Activated CD4-positive, CD25-positive, alpha-beta regulatory T cell (primary cell): ENCODE measurements around the gene MARCHF9.

Experiments used
- DNase-seq, 4 experiments: peaks; one replicate each; lab custom pipeline; 2025; lab: John Stamatoyannopoulos, UW

MARCHF9 gene

GRCh38 chr12:57737467-57738460, 17.1 kb upstream of the MARCHF9 start:
- DNase-seq: no peak

DNA sequence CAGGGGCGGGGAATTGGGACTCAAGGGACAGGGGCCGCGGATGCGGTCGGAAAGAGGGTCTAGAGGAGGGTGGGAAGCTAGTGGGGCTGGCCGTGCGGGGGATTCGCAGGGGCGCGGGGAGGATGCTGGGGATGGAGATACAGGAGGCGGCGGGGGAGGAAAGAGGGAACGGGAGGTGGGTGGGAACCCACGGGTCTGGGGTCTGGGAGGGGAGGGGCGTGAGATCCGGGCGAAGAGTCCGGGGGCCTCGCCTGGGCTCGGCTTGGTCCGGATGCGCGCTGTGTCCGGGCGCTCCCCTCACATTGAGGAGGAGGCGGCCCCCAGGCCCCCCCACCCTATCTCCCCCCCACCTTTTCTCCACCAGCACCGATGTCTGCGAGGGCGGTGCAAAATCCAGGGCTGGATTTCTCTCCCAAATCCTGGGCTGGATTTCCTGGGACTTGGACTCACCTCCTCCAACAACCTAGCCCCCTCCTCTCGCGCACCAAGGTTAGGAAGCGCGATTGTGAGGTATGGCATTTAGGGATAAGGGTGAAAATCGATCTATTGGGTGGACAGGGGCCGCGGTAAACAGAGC, 16.2 kb upstream of the MARCHF9 start, which contains the start of gene AGAP2:
Gene AGAP2 (minus strand): TSS at position 82 of the 577 bp plus-strand sequence. CDS start 496 bp downstream, outside the sequence.
- no peak for DNase-seq

- no peak for DNase-seq
Observed at GRCh38 chr12:57739387-57739786, 15.5 kb upstream of the MARCHF9 start.

DNA sequence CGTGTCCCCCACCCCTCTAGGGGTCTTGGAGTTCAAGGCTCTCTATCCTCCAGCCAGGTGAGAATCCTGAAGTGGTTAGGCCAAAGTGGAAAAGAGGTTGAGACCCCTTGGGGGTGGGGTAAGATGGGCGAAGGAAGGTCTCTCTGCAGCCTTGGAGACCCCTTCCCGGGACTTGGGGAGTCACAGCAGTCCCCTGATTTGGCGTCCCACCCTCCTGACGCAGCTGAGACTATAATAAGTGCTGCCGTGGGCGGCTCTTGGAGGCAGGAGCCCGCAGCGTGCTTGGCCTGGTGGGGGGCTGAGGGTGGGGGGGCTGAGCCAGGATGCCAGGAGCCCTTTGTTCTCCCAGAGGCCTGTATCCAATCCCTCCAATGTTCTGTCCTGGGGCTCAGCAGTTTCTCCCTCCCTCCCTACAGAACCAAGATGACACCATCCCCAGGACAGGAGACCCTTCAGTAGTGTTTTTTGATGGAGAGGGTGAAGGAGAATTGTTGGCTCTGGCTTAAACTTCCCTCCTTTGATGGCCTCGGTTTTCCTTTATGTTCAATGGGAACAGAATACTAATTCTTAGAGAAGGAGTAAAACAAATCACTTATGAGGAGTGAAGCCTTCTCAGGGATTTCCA, 14.9 kb upstream of the MARCHF9 start:
- no peak for DNase-seq

GRCh38 chr12:57740656-57741412, 14.1 kb upstream of the MARCHF9 start:
- peak; percentile 17 to 77 (median 49) for DNase-seq

- no peak for DNase-seq
Observed at GRCh38 chr12:57741413-57741789, 13.5 kb upstream of the MARCHF9 start.

DNA sequence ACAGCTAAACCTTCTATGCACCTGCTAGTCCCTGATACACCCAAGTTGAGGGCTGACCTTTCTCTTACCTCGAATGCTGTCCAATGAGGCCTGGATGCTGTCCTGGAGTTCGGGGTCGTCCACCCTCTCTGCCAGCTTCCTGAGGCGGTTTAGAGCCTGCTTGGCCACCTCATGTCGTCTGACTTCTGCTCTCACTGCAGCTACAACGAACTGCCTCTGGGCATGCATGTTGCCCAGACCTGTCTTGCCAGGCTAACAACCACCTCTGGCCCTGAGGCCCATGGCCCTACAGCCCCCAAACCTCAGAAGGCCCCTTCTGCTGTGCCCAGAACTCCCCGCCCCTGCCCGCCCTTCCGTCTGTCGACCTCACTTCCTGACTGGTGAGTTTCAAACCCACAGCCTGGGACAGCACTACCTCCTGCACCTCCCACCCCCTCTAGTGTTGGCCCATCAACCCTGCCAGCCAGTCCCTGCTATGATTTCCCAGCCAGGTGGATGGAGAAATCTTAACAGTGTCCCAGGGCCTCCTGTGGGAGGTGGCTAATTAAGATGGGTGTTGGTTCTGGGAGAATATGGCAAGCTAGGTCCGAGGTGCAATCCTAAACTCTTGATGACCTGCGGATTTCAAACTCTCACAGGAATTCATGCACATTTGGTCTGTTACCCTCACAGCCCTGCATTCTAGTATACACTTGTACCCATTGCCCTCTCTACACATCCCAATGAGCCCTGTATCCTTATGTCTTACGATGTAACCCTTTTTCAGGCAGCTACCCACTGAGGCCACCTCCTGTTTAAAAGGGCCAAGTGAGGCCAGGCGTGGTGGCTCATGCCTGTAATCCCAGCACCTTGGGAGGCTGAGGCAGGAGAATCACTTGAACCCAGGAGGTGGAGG, 12.8 kb upstream of the MARCHF9 start:
- DNase-seq: peak; percentile 30 to 65 (median 54)

- no peak for DNase-seq
Observed at GRCh38 chr12:57743769-57744168, 11.1 kb upstream of the MARCHF9 start.

DNA sequence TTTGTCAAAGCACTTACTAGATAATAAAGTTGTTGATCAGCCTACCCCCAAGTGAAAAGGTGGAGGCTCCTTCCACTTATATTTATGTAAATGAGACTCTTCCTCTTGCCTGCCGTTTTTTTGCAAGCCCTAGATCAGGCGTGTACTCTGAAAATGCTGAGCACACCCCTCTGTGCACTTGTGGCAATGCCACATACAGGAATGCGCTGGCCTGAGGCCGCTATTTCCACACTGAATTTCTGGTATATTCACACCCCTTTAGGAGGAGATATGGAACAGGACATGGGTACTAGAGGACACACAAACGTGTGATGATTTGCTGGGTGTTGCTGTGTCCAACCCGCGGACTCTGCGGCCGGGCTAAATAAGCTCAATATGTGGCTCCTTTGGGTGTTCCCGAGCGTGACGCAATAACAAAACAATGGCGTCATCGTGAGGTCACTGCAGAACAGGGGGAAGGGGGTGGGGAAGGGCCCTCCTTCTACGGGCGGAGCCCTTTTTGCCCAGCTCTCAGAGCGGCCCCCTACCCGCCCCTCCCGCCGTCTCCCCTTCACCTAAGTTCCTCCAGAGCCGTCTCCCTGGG, 10.6 kb upstream of the MARCHF9 start:
- DNase-seq: peak in 2 of 4 experiments; percentile 29 to 44

DNA sequence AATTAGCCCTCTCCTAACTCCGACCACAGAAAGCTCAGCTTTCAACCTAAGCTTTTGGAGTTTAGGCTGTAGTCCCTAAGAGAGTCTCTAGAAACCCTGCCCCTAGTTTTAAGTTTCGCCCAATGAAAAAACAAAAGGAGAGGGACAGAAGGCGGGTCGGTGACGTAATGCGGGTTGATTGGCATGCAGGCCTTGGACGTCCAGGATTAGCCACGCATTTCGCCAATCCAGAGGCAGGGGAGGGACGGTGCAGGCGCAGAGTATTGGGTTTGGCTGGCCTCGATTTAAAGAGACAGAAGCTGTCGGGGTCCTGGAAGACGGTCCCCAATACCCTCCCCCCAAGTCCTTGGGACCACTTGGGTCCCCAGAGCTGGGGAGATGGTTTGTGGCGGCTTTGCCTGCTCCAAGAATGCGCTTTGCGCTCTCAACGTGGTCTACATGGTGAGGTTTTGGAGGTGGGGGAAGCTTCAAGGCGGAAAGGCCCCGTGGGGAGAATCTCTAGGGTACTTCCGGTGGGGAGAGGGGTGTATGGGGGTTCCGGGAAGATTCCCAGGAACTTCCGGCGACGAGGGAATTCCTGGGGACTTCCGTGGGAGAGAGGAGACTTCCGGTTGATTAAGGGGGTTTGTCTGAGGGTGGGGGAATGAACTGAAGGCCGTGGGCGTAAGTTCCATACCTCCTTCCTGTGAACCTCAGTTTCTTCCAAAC, 10.0 kb upstream of the MARCHF9 start, which contains the start of gene TSPAN31:
Gene TSPAN31 (plus strand): TSS at position 263 of the 708 bp plus-strand sequence. CDS start 116 bp downstream, at position 379.
- DNase-seq: peak; percentile 75 to 88 (median 84)

DNA sequence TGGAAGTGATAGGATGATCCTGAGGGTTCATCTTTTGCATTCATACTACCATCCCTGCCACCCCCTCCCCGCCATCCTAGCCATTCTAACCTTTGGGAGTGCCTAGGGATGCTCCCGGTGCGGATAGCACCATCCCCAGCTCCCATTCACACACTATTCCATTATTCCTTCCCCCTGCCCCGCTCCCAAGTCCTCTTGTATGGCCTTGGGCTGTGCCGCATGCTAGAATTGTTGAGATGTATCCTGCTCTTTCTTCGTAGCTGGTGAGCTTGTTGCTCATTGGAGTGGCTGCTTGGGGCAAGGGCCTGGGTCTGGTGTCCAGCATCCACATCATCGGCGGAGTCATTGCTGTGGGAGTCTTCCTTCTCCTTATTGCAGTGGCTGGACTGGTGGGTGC, 9.4 kb upstream of the MARCHF9 start:
- no peak for DNase-seq

- no peak for DNase-seq
Observed at GRCh38 chr12:57746025-57746424, 8.9 kb upstream of the MARCHF9 start.

- DNase-seq: no peak
Observed at GRCh38 chr12:57749061-57749460, 5.8 kb upstream of the MARCHF9 start.

GRCh38 chr12:57750561-57751431, 4.1 kb upstream of the MARCHF9 start:
- DNase-seq: no peak

- no peak for DNase-seq
Observed at GRCh38 chr12:57751432-57751787, 3.5 kb upstream of the MARCHF9 start.

GRCh38 chr12:57751788-57752667, 2.9 kb upstream of the MARCHF9 start, which contains the start of gene CDK4:
Gene CDK4 (minus strand): TSS chr12:57752310. CDS start chr12:57751717, 593 bp downstream.
- DNase-seq: peak; percentile 95 to 98 (median 97)

- DNase-seq: no peak
Observed at GRCh38 chr12:57752668-57753000, 2.3 kb upstream of the MARCHF9 start.
